Lower leg skin (tissue), 3 donors: ENCODE data around the gene PHLPP1.

Experiments used
- POLR2A ChIP-seq, 2 donors: fragments of 450-650 bp; IDR thresholded peaks; one replicate each; pipeline ENCODE4 v1.6.1; 2016 to 2017; ENCODE audit warnings: antibody characterized with exemption in 2 of 2, mild to moderate bottlenecking in 1 of 2, moderate library complexity in 1 of 2
- TF ChIP-seq, protein P1 (sequence below), 3 donors: fragments of 450-650 bp; IDR thresholded peaks; one replicate each; pipeline ENCODE4 v1.5.1; 2016; ENCODE audit warnings: antibody characterized with exemption in 3 of 3, mild to moderate bottlenecking in 3 of 3, moderate library complexity in 2 of 3

DNA sequence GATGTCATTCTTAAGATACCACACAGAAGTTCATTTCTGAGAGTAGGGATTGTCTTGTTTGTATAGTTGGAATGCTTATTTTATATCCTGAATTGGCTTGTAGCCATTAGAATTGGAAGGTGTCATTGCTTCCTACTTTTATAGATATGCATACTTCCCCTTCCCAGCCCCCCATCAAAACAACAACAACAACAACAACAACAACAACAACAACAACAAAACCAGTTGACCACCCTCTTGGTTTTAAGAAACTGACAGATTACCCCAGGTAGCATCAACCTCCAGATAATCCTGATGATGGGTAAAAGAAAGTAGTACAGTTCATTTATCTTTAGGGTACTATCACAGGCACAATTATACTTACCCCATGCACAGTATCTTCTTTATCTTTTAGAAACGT is 20.0 kb downstream of the PHLPP1 start:
- TF ChIP-seq, protein P1, sequence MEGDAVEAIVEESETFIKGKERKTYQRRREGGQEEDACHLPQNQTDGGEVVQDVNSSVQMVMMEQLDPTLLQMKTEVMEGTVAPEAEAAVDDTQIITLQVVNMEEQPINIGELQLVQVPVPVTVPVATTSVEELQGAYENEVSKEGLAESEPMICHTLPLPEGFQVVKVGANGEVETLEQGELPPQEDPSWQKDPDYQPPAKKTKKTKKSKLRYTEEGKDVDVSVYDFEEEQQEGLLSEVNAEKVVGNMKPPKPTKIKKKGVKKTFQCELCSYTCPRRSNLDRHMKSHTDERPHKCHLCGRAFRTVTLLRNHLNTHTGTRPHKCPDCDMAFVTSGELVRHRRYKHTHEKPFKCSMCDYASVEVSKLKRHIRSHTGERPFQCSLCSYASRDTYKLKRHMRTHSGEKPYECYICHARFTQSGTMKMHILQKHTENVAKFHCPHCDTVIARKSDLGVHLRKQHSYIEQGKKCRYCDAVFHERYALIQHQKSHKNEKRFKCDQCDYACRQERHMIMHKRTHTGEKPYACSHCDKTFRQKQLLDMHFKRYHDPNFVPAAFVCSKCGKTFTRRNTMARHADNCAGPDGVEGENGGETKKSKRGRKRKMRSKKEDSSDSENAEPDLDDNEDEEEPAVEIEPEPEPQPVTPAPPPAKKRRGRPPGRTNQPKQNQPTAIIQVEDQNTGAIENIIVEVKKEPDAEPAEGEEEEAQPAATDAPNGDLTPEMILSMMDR (IDR thresholded peaks at IDR 0.05) = no peak
- no peak for TF ChIP-seq POLR2A (IDR thresholded peaks at IDR 0.05)
